GM20000 (cell line): ENCODE data around the gene LOXL3.
A peak's percentile ranks its signal among the peaks of the same experiment; 100 is the strongest.

Experiments
- DNase-seq: peaks from one replicate; pipeline ENCODE4 v3.0.0; 2012; ENCODE audit warnings: low spot score
- CTCF ChIP-seq: IDR thresholded peaks from 2 replicates; pipeline ENCODE4 v1.5.1; 2012; ENCODE audit warnings: mild to moderate bottlenecking, control low read depth; ENCODE audit errors: extremely low read depth, missing control alignments

Gene LOXL3

GRCh38 chr2:74581463-74581862 is 27.7 kb upstream of the LOXL3 start:
- TF ChIP-seq CTCF = no peak
- no peak for DNase-seq

- DNase-seq = no peak
- no peak for TF ChIP-seq CTCF
Measured at GRCh38 chr2:74578408-74578807, 24.7 kb upstream of the LOXL3 start.

- no peak for TF ChIP-seq CTCF
- no peak for DNase-seq
Measured at GRCh38 chr2:74577448-74577847, 23.7 kb upstream of the LOXL3 start.

- no peak for DNase-seq
Measured at GRCh38 chr2:74576863-74577229, 23.1 kb upstream of the LOXL3 start.

GRCh38 chr2:74576211-74576862 is 22.6 kb upstream of the LOXL3 start:
- TF ChIP-seq CTCF = no peak
- DNase-seq = no peak

More at GRCh38 chr2:74576863-74577229, 23.1 kb upstream of the LOXL3 start:
- TF ChIP-seq CTCF = no peak

- no peak for DNase-seq
- TF ChIP-seq CTCF = no peak
Measured at GRCh38 chr2:74575320-74575719, 21.6 kb upstream of the LOXL3 start.

GRCh38 chr2:74573747-74574562 is 20.2 kb upstream of the LOXL3 start:
- no peak for TF ChIP-seq CTCF
- DNase-seq = peak; percentile 48
